C1 segment of cervical spinal cord (tissue), 14 donors: Measurements from ENCODE around the gene NPBWR2.
A peak's percentile ranks its signal among the peaks of the same experiment; 100 is the strongest.

Experiments
- DNase-seq, 14 donors: peaks; one replicate each; lab custom pipeline; 2025; lab: John Stamatoyannopoulos, UW

Gene NPBWR2

DNA sequence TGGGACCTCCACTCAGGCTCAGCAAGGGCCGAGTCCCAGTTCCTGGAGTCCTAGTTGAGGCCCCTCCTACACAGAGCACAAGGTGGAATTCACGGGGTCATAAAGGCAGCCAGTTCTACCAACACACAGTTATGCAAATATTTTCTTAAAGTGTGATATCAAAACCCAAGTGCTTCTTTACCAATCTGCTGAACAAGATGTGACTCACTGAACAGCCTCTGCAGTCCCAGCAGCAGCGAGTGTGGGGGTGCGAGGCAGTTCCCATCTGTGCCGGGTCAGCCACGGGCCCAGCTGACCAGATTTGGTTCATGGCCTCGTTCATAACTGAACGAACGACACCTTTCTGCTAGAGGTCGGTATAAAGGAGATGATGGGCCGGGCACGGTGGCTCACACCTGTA lies 48.8 kb downstream of the NPBWR2 start:
- no peak for DNase-seq

DNA sequence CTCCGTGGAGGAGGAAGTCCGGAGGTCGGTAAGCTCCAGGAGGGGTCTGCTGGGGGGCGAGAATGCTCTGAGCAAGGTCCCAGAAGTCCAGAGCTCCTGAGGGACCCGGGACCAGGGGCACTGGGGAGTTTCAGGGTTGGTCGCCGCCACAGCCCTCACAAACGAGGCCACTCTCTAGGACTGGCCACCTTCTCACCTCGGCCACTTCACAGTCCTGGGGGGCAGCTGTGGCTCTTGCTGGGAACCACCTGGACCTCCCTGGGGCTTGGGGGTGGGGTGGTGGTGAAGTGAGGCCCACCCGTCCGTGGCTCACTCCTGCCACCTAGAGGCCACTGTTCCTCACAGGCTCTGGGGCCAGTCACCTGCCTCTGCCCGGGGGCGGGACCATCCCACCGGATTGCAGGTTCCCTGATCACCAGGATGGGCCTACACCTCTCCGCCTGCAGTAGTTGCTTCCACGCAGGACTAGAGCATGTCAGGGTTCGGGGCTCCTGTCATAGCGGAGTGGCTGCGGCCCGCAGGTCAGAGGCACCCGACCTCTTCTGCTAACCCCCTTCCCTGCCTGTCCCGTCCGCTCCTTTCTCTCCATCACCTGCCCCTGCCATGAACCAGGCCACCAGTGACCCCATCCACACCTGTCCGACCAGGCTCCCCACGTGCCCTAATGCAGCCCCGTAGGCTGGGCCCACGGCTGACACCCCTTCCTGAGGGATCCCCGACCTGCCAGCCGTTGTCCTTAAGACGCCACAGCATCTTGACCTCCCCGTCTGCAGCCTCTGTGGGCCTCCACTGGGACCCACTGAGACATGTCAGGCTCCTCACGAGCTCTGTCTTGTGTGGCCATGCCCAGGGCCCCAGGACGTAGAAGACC lies 49.5 kb downstream of the NPBWR2 start:
- peak in 7 of 14 donors; percentile 5 to 80 (median 33) for DNase-seq

DNA sequence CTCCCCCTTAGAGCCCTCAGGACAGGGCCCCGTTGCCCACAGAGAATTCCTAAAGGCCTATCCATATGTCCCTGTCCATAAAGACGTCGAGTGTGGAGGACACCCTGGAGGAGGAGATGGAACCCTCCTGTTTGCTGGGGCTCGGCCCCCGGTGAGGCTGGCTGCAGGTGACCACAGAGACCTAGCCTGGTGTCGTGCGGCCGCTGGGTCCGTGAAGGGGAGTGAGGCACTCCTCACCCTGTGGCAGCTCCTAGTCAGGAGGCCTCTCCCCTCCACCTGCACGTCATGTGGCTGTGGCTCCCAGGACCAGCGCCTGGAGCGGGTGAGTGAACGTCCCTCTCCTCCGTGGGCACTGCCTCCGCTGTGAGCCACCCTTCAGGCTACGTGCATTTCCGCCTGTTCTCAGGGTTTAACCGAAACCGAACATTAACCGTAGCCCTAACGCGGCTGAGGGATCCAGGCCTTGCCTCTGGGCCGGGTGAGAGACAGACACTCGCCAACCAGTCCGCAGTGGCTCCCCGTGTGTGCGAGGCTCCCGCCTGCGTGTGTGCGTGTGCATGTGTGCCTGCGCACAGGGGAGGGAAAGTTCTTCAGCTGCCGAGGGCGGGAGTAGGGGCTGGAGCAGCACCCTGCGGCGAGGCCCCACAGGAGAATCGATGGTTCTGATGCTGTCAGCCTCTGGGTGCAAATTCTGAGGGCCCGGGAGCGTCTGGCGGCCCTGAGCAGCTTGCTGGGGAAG lies 50.3 kb downstream of the NPBWR2 start:
- no peak for DNase-seq

DNA sequence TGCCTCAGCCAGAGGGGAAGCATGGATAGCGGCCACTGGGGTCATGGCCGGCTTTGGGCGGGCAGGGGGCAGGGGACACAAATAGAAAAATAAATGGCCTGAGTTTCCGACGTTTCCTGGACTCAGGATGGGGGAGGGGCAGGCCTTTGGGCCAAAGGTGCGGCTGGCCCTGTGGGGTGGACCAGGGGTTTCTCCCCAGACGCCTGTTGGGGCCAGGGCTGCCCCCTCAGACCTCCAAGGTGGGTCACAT lies 50.8 kb downstream of the NPBWR2 start:
- no peak for DNase-seq

DNA sequence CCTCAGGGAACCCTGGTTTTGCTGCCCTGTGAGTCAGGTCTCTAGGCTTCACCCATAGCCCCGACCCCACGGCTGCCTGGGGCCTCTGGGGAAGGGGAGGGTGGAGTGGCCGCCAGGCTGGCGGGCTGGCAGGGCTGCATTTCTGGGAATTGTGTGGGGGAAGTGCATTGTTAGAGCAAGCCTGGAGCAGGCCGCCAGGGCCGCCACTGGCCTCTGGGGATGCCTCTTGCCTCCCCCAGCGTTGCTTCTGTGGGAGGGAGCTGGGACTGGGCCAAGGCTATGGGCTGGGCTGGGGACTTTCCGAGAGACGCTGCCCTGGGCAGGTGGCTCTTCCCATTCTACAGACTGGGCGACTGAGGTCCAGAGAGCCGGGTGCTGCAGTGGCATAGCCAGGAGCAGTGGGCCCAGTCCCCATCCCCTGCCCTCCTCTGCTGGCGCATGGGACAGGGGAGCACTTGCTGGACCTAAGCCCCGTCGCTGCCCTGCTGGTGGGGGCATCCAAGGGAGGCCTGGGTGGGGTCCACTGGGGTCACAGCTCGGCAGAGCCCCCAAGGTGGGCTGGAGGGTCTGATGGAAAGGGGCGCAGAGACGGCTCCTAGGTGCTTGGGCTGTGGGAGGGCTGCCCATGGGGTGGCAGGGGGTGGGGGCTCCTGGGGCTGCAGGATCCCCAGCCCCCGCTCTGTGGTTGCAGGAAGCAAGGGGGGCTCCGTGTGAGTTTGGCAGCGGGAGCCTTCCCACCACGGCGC lies 51.3 kb downstream of the NPBWR2 start:
- peak in 1 of 14 donors; percentile 38 for DNase-seq

DNA sequence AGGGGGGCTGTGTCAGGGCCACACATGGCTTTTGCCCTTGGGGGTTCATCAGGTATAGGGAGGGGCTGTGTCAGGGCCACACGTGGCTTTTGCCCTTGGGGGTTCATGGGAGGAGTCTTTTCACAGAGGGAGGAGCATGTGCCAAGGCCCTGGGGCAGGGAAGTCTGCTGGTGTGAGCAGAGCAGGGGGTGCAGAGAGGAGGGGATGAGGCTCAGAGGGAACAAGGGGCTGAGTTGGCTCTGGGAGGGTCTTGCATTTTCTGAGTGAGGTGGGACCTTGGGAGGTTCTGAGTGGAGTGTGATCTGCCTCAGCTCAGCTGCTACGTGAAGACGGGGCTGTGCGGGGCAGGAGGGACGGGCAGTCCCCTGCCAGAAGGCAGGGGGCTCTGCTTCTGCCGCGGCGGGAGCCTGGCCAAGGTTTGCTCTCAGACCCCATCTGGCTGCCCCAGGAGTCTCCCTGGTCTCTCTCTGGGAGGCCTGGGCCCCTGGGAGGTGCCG lies 51.9 kb downstream of the NPBWR2 start:
- DNase-seq: no peak

DNA sequence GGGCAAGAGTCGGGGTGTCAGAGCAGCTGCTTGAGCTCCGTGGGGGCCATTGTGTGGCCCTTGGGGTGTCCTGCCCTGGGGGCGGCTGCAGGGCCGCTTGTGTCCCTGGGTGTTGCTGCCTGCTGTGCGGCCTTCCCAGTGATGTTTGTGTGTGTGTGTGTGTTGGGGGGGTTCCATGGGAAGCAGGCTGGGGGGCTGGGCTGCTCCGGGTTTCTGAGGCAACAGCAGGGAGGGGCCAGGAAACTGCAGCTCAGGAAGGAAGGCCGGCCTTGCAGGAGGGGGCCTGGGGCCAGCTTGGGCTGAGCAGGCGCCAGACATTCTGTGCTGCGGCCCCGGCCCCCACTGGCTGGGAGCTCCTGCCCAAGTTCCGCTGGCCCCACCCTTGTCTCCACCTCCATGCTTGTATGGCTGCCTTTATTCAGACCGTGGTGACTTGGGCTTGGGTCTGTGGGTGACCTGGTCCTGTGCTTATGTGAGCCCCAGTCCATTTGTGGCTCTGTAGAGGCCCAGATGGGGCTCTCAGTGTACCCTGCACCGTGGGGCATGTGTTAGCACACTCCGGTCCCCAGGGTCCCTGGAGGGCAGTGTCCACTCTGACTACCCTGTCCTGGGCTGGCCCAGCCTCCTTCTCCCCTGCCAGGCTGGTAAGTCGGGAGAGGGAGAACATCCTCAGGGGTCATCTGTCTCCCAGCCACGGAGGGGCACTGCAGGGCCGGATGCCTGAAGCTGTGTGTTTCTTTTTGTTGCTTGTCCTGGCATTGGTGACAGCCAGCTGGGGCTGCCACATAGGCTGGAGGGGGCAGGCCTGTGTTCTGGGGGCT lies 53.3 kb downstream of the NPBWR2 start:
- peak in 1 of 14 donors; percentile 18 for DNase-seq
